Measurements from ENCODE around the gene ATP13A3.

- TF ChIP-seq POLR2A (IDR thresholded peaks at IDR 0.05) (no peak), CTCF (IDR thresholded peaks at IDR 0.05) (no peak)
Measured at GRCh38 chr3:194390835-194391234, 96.0 kb downstream of the ATP13A3 start.
